DMS 273 (cell line): ENCODE results near the gene FABP2.
"Not testable (repeated sequence)": the region's sequence is repeated elsewhere in the genome, so short reads cannot be mapped to it uniquely, and the experiment has no call there.

Experiments
- DNase-seq: peaks from one replicate; lab custom pipeline; 2025; ENCODE audit not compliant: unreplicated experiment; lab: John Stamatoyannopoulos, UW

FABP2 gene

DNA sequence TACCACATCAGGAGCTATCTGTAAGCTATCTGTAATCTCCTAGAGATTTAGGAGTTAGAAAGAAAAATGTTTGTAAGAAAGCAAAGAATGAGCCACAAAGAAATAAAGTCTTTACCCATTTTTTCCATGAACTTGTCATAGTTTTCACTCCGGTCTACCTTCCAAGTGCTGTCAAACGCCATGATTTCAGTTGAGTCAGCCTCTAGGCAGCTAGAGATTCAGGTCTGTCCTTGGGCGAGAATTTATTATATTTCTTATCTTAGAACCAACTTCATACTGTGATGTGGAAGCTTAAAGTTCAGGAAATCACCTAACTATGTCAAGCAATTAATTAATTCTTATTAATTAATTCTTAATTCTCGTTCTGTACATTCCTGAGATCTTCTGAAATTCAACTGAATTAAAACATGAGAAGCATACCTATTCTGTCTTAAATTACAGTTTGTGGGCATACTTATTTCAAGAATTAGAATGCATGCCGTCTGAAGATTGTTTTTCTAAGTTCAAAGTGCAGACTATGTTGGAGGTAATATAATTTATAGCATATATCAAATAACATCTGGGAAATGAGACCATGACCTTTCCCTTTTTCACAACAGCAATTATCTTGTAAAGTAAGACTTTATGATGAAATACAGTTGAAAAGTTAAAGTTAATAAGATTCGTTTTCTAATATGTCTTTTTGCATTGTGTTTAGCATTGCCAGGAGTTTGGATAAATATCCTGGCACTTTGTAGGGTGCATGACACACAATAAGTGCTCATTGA is at the start of gene FABP2:
FABP2 (minus strand) TSS at position 218 of the 767 bp plus-strand sequence; CDS start at position 182, 36 bp downstream.
- DNase-seq: no peak

DNA sequence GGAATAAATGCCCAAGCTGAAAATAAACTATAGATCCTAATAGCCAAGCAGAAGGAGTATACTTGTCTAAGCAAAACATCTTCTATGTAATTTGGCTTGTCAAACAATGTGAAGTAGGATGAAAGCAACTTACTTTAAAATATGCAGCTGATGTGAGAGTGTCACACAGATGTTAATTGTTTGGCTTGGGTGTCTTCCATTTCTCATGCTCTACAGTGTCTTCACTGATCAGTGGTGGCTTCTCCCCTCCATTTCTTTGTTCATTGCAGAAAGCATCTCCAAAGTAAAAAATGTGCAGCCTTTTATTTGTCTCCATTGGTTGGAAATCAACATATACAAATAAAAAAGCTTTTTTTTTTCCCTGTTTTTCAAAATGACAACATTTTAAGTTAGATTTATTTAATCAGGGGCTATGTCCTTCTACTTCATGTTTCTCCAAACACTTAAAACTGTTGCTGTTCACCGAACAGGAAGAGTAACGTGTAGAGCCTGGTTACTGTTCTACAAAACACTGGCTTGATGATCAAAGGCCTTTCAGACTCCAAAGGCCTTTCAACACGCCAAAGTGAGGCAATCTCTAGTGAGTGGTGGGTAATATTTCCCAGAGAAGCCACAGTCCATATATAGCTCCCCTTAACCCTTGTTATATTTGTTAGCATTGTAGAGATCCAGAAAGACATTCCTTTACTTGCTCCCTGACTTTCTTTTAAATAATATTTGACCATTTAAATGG is 49.2 kb upstream of the FABP2 start:
- not testable (repeated sequence) for DNase-seq

DNA sequence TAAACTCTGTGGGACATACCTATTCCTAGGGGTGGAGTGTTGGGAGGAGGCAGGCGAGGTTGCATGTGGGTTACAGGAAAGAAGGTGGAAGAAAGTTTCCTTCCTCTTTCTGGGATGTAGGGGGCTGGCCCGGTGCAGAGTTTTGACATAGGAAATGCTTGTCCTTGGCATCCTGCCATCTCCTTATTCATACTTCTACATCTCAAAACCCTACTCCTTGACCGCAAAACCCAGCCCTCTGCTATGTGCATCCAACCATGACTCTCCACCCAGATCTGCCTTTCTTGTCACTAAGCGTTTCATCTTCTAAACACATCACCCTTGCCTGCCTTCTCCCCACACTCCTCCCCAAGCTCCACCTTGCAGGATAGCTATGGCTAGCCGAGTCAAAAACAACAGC is 48.5 kb upstream of the FABP2 start:
- DNase-seq: peak; percentile 29

DNA sequence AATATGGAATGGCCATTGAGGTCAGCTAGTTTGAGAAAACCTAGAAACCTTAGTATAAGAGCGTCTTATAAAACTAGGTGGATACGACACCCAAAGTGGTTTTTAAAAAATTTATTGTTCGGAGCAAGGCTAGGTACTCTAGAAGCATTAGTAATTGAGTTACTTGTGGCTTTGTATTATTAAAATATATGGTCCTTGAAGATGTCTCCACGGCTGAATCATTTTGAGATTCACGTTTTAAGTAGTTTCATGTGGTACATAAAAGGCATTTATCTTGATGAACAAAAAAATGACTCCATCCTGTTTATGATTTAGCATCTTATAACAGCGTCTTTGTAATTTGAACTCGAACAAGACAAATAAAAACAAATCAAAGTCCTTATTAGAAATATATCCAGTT is 44.9 kb upstream of the FABP2 start:
- DNase-seq: not testable (repeated sequence)

DNA sequence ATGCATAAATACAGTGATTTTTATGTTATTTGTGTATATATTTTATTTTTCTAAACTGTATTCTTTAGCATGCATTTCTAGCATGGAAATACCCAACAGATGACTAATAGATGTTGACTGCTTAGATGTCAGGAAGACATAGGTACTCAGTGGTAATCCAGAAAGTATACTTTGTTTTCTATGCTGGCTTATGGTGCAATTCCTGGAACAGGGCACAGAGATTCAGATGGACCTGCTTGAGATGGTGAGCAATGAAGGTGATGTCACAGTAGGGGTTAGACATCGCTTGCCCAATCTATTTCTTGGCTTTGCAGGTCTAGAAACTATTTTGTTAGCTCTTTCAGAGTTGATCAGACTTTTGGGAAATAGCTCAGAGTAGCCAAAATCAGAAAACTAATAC is 42.3 kb upstream of the FABP2 start:
- not testable (repeated sequence) for DNase-seq

DNA sequence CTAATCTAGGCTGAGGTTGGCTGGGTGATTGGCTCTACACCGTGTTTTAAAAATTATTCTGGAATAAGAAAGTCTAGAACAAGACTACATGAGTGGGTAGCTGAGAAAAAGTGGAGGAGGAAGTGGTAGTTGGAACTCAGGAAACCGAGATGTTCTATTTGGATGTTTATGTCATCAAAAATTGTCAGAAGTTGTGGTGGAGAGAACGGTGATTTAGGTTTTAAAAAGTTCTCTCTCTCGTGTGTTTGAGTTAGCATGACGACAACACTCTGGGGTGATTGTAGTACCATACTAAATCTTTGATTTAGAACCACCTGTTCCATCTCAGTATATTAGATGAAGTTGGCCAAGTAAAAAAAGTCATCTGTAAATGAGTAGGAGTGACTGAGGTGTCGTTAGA is 41.4 kb upstream of the FABP2 start:
- DNase-seq: not testable (repeated sequence)

DNA sequence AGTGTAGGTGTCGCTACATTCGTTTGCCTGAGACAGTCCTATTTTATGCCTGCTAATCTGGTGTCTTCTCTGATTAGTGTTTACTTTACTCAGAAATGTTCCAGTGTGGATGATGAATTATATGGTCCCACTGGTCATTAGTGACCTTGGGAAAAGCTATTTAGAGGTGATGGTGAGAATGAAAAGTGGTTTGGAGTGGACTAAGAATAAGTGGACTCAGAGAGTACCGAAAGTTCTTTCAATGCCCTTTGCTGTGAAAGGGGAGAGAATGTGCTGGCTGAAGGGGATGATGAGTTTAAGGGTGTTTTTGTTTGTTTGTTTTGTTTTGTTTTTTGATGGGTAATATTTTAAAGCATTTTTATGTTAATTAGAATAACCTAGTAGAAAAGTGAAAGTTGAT is 40.5 kb upstream of the FABP2 start:
- DNase-seq: not testable (repeated sequence)

DNA sequence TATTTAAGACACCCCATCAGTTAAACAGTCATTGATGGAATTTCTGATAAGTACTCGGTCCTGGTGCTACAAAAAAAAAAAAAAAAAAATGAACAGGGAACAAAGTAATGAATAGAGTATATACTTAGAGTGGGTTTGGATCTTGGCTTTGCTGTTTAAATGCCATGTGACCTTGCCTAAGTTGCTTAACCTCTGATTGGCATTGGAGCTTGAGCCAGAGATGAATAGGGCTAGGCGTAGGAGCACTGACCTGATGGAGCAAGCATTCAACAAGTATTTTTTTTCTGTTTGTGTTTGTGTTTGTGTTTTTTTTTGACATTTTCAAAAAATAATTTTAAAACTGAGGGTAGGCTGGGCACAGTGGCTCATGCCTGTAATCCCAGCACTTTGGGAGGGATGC is 37.9 kb upstream of the FABP2 start:
- not testable (repeated sequence) for DNase-seq

DNA sequence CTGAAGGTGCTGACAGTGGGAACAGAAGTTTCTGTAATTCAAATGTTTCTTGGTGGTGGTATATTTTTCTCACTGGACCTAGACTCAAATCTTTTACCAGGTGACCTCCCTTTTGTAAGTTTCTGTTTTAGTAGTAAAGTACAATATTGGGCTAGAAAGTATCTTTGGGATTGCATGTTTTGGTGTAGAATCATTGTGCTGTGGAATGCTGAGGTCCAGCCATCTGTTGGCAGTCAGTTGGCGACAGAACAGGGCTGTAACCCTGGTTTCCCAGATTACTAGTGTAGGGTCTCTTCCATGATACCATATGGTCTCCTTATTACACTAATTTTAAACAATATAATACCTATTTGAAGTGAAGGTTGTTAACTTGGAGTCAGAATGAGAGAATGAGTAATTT is 34.9 kb upstream of the FABP2 start:
- DNase-seq: peak; percentile 30

DNA sequence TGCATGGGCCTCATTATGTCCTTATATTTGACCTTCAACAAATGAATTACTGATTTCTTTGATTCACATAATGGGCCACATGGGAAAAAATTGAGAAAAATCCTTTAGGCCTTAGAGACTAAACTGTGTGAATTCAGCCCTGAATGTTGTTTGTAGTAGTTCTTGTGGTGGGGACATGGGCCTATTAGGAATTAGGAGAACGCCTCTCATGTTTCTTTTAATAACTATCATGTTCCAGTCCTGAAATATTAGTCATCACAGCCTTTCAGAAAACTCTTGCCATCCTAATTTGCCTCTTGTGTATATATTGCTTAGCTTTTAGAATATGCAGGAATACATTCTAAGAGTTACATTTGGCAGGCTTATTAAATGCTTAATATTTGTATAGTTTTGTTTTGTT is 34.1 kb upstream of the FABP2 start:
- peak; percentile 7 for DNase-seq

DNA sequence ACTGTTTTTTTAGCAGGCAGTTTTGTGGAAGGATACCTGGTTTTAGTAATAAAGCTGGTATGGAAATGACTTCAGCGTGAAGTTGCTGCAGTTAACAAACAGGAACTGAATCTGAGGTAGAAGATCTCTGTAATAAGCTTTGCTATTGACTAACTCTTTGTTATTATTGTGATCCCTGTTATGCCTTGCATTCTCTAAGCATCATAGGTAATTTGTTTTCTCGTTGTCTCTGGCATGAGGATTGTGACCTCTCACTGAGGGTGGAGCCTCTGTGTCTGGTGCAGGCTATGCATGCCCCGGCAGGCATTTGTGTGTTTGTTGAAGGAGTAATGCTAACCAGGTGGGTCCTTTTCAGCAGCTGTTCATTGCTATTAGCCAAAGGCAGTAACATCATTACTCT is 31.4 kb upstream of the FABP2 start:
- peak; percentile 2 for DNase-seq

DNA sequence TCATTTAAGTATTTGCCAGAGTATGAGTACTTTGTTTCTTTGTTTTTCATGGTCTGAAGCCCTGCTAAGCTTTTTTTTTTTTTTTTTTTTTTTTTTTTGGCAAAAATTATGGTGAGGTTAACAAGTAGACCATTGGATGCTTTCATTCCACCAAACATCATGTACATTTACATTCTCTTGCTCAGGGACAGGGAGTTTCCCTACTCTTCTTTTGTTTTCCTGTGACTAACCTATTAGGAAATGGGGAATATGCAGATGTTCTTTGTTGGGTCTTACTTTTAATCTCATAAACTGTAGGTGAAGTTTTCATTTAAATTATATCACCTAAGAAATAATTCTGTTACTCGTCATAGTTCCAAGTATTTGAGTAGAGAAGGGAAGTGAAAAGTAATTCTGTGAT is 26.2 kb upstream of the FABP2 start:
- not testable (repeated sequence) for DNase-seq

DNA sequence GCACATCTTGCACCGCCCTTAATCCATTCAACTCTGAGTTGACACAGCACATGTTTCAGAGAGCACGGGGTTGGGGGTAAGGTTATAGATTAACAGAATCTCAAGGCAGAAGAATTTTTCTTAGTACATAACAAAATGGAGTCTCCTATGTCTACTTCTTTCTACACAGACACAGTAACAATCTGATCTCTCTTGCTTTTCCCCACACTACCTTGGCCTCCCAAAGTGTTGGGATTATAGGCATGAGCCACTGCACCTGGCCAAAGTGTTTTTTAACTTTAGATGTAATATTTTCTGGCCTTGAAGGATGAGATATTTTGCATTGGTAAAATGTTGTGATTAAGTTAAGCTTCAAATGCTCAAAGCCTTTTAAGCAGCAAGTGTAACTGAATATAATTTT is 21.4 kb upstream of the FABP2 start:
- DNase-seq: not testable (repeated sequence)

DNA sequence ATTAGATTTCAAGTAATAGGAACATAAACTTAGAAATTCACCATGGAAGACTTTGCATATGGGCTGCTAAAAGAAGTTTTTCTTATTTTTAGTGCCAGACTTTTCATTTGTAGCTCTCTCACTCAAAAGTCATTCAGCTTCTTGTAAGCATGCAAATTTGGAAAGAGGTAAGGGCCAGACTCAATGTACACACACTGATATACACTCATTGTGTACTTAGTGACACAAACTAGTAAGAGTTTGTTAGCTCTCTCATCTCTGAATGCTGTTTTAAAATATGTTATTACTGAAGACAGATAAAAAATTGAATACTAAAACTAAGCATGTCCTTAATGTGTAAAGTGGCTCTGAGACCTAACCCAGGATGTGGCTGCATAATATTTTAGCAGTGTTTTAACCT is 18.0 kb upstream of the FABP2 start:
- DNase-seq: not testable (repeated sequence)

DNA sequence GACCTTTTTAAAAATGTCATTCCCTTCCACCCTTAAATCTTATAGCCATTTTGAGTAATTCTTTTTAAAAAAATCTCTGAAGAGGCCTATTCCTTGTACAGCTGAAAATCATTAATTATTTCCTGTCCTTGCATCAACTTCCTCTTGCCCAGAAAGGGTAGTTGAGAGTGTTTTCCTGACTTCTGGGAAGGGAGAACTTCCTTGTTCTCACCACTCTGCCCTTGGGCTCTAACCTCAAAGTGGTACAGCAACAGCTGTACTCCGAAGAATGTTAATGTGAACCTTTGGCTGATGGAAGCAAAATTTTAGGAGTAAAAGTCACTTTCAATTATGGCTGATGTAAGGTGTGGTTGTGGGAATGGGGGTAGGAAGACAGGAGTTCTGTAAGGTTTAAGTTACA is 15.1 kb upstream of the FABP2 start:
- DNase-seq: no peak

DNA sequence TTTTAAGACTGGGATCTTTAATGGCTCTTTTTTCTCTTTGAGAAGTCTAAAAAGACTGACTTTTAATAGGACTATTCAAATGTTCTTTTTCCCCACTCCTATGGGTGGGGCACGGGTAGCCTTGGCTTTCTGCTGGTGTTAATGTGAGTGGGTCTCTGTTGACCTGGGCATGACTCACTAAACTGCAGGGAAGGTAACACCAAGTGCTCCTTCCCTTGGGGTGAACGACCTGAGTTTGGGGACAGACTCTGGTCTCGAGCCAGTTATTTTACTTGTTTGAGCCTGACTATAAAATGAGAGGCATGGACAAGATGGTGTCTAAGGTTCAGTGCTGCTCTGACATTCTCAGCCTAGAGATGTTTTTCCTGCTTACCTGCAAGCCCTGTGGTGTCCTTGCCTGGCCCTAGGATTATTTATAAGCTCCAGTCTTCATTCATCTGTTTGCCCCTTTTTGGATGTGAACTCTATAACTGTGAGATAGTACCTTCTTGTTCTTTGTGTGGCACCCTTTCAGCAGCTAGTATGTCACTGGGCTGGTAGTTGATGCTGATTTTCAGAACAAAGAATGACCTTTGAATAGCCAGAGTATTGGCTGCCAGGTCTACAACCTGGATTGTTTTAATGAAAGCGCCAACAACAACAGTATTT is 14.5 kb upstream of the FABP2 start:
- not testable (repeated sequence) for DNase-seq

DNA sequence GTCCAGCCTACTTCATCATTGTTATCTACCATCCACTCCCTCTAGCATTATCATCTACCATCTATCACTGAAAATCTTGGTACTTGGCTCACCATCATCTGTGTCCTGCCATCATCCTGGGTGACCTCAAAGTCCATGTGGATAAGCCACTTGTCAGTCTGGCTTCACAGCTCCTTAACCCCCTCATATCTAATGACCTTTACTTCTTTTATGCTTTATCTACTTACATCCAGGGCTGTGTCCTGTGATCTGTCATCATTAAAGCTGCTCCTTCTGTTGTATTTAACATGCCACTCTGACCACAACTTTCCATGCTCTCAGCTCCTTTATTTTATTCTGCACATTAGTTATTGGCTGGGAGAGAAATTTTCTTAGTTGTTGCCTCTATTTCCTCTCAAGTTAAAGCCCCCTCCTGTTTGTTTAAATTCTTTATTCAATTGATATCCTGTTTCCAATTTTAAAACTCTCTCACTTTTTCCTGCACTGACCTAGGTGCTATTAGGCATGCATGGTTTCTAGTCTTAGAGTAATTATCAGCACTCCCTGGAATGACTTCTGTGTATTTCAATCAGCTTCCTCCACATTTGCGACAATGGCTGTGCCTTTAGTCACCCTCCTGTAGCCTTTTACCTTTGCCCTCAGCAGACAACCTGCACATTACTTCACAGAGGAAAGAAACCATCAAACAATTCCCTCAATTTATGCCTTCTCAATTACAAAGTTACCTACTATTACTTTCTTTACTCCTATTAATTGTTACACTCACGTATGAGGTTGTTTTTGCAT is 8.1 kb upstream of the FABP2 start:
- no peak for DNase-seq

DNA sequence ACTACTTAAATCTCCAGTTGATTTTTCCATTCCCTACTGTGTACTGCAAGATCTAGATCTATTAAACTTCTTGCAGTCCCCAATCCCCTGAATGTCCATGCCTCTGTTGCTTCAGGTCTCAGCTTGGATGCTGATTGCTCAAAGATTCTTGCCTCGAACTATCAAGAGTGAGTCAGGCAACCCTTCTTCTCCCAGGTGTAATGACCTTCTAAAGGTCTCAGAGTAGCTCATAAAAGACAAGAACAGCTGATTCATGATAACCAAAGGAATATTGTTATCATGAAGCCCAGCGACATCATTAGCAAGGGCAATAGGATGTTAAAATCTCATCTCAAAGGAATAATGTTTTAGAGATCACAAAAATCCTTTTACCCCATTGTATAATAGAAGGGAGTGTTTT is 6.8 kb upstream of the FABP2 start:
- DNase-seq: no peak

DNA sequence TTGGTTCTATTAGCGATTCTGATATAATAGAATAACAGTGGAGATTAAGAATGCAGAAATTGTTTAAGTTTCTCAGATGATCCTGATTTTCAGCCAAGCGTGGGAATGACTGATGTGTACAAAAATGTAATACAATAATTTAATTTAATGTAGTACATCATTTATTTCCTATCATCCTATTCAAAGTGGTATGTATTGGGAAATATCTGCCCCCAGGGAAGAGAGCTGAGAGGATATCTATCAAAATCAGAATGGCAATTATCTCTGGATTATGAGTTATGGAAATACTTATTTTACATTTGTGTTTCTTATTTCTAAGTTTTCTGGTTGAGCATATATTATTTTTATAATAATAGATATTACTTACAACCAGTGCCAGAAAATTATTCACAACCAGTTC is 3.9 kb downstream of the FABP2 start:
- no peak for DNase-seq

DNA sequence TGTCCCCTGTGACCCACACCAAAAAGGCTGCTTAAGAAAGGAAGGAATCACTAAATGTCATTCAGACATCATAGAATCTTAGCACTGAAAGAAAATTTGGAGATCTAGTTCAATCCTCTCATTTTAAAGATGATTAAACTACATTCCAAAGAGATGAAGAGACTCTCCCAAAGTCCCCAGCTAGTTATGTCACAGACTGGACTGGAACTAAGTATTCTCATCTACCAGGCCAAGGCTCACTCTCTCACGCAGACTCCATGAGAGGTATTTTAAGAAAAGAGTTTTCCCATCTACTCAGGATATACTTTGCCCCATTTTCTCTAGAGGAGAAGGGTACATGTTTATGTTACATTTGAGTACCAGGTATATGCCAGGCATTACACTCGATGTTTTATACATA is 6.9 kb downstream of the FABP2 start:
- no peak for DNase-seq

DNA sequence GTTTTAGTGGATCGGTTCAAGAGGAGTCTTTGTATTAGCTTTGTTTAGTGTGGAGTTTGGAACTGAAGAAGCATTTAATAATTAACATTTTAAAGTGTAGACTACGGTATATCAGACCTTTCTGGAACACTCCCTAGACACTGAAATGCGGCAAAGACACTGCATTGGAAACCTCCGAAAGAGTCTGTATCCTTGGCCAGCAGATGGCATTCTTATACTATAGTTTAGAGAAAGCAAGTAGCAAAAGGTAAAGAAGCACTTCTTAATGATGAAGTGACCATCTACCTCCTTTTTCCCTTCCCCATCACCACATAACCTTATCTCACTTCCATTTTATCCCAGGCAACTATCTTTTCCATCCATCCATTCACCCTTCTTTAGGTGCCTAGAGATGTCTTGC is 7.6 kb downstream of the FABP2 start:
- DNase-seq: peak; percentile 68
